Mesenchymal stem cell (in vitro differentiated cells and primary cell): Measurements from ENCODE around the gene KIF2A.

Experiments used
- DNase-seq: peaks from one replicate; pipeline ENCODE4 v3.0.0-alpha.2; 2013
- H2AFZ ChIP-seq: one replicate; pipeline ENCODE4 v1.6.1; 2013; ENCODE audit warnings: low read depth, mild to moderate bottlenecking, control low read depth, inconsistent platforms, low read length, moderate library complexity
- H2AK5ac ChIP-seq: 2 replicates; pipeline ENCODE4 v1.6.1; 2013; ENCODE audit warnings: low read length, moderate library complexity, mild to moderate bottlenecking, inconsistent platforms; ENCODE audit not compliant: severe bottlenecking
- H2BK120ac ChIP-seq: one replicate; pipeline ENCODE4 v1.6.1; 2013; ENCODE audit warnings: low read depth, mild to moderate bottlenecking, inconsistent platforms, low read length, moderate library complexity
- H2BK12ac ChIP-seq, 2 experiments: one replicate each; pipeline ENCODE4 v1.6.1; 2013; ENCODE audit warnings: inconsistent platforms in 2 of 2, low read length in 2 of 2, mild to moderate bottlenecking in 2 of 2, moderate library complexity in 2 of 2, control low read depth in 1 of 2
- H2BK15ac ChIP-seq: one replicate; pipeline ENCODE4 v1.6.1; 2013; ENCODE audit warnings: mild to moderate bottlenecking, low read depth, inconsistent platforms; ENCODE audit not compliant: poor library complexity, severe bottlenecking
- H2BK5ac ChIP-seq: 2 replicates; pipeline ENCODE4 v1.6.1; 2013; ENCODE audit warnings: low read depth, mild to moderate bottlenecking, low read length, control low read depth, inconsistent platforms; ENCODE audit not compliant: poor library complexity, severe bottlenecking
- H3K14ac ChIP-seq, 2 experiments: one replicate each; pipeline ENCODE4 v1.6.1; 2013; ENCODE audit warnings: inconsistent platforms in 2 of 2, low read length in 2 of 2, control low read depth in 1 of 2, mild to moderate bottlenecking in 1 of 2, moderate library complexity in 1 of 2
- H3K18ac ChIP-seq, 2 experiments: one replicate each; pipeline ENCODE4 v1.6.1; 2013; ENCODE audit warnings: inconsistent platforms in 2 of 2, low read length in 2 of 2, control low read depth in 1 of 2, low read depth in 1 of 2, mild to moderate bottlenecking in 1 of 2
- H3K23ac ChIP-seq, 2 experiments: one replicate each; pipeline ENCODE4 v1.6.1; 2013; ENCODE audit warnings: inconsistent platforms in 2 of 2, low read length in 2 of 2, mild to moderate bottlenecking in 2 of 2, moderate library complexity in 2 of 2, control low read depth in 1 of 2
- H3K27ac ChIP-seq: 2 replicates; pipeline ENCODE4 v1.5.1; 2013; ENCODE audit warnings: mild to moderate bottlenecking, moderate library complexity, low read length, control low read depth, inconsistent platforms; ENCODE audit not compliant: poor library complexity, severe bottlenecking
- H3K27me3 ChIP-seq, 2 experiments: 2 replicates each; pipeline versions ENCODE4 v1.6.1 to v1.7.0; 2013; ENCODE audit warnings: low read length in 2 of 2, mild to moderate bottlenecking in 2 of 2, moderate library complexity in 2 of 2, control low read depth in 1 of 2, inconsistent platforms in 1 of 2; ENCODE audit not compliant: control insufficient read depth in 1 of 2, insufficient read depth in 1 of 2
- H3K36me3 ChIP-seq, 2 experiments: 2 replicates each; pipeline versions ENCODE4 v1.6.1 to v1.7.0; 2013; ENCODE audit warnings: low read length in 2 of 2, control low read depth in 1 of 2, inconsistent platforms in 1 of 2, low read depth in 1 of 2, mild to moderate bottlenecking in 1 of 2; ENCODE audit not compliant: insufficient read depth in 2 of 2, control insufficient read depth in 1 of 2
- H3K4ac ChIP-seq, 2 experiments: one replicate each; pipeline ENCODE4 v1.6.1; 2013; ENCODE audit warnings: inconsistent platforms in 2 of 2, low read length in 2 of 2, mild to moderate bottlenecking in 2 of 2, moderate library complexity in 2 of 2, control low read depth in 1 of 2, low read depth in 1 of 2
- H3K4me1 ChIP-seq: 2 replicates; pipeline ENCODE4 v1.6.1; 2013; ENCODE audit warnings: low read depth, low read length, control low read depth; ENCODE audit not compliant: control insufficient read depth, insufficient read depth
- H3K4me2 ChIP-seq: 2 replicates; pipeline ENCODE4 v1.6.1; 2013; ENCODE audit warnings: low read length, mild to moderate bottlenecking, inconsistent platforms; ENCODE audit not compliant: poor library complexity, severe bottlenecking
- H3K4me3 ChIP-seq, 2 experiments: 2 replicates each; pipeline versions ENCODE4 v1.5.1 to v1.7.0; 2013; ENCODE audit warnings: low read length in 2 of 2, mild to moderate bottlenecking in 2 of 2, control low read depth in 1 of 2, low read depth in 1 of 2; ENCODE audit not compliant: insufficient read depth in 1 of 2
- H3K79me1 ChIP-seq: replicated peaks from 2 replicates; pipeline ENCODE4 v1.6.1; 2013; ENCODE audit warnings: mild to moderate bottlenecking, control low read depth, low read length, inconsistent platforms; ENCODE audit not compliant: poor library complexity, severe bottlenecking
- H3K9ac ChIP-seq: 2 replicates; pipeline ENCODE4 v1.7.0; 2013; ENCODE audit warnings: mild to moderate bottlenecking, low read length, moderate library complexity
- H3K9me3 ChIP-seq: 2 replicates; pipeline ENCODE4 v1.7.0; 2013; ENCODE audit warnings: mild to moderate bottlenecking, low read length; ENCODE audit not compliant: control insufficient read depth
- H4K8ac ChIP-seq: one replicate; pipeline ENCODE4 v1.6.1; 2013; ENCODE audit warnings: inconsistent platforms, mild to moderate bottlenecking, low read length, moderate library complexity
- H4K91ac ChIP-seq: one replicate; pipeline ENCODE4 v1.6.1; 2013; ENCODE audit warnings: mild to moderate bottlenecking, low read length, inconsistent platforms
- WGBS: methylation state at CpG from one replicate; pipeline ENCODE4 v1.1.7; 2013; ENCODE audit warnings: mixed read lengths; 5-methylcytosine and 5-hydroxymethylcytosine counted together

KIF2A gene

DNA sequence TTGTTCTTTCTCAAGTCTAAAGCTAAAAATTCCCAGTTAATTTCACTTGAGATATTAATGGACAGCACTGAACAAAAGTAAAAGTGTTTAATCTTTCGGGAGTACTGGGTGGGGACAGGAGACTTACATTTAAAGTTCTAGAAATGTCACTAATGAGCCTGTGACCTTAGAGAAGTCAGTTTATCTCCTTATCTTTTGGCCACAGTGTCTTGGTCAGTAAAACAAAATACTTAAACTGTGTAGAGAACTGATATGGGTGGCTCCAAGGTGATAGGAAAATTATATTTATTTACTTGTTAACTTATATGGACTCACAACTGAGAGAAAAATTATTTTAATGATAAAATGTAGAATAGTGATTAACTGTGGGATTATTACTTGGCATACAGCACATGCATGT, 115.4 kb downstream of the KIF2A start:
- Histone ChIP-seq H3K4me1 (no peaks in the 10 kb centered on the region), H3K4me3 (no peak overlapping the region), H4K91ac (no peak overlapping the region), H3K9ac (no peak overlapping the region), H3K4me2 (no peak overlapping the region), H2BK12ac (no peak overlapping the region), H3K27me3 (no peaks in the 10 kb centered on the region), H3K9me3 (no peaks in the 10 kb centered on the region), H3K18ac (no peak overlapping the region), H3K14ac (no peak overlapping the region), H3K79me1 (peaks cover 26% of the 10 kb centered on the region), H2BK5ac (no peak overlapping the region), H3K23ac (no peak overlapping the region), H2AK5ac (no peak overlapping the region), H4K8ac (no peak overlapping the region), H2BK15ac (no peak overlapping the region), H2AFZ (no peak overlapping the region), H3K36me3 (peaks cover 0 to 2% of the 10 kb centered on the region in 2 experiments), H3K27ac (no peak overlapping the region), H3K4ac (no peak overlapping the region), H2BK120ac (no peak overlapping the region)
- DNase-seq, result no peak
- 100% methylated on average over 1 of the region's 1 CpG for WGBS

DNA sequence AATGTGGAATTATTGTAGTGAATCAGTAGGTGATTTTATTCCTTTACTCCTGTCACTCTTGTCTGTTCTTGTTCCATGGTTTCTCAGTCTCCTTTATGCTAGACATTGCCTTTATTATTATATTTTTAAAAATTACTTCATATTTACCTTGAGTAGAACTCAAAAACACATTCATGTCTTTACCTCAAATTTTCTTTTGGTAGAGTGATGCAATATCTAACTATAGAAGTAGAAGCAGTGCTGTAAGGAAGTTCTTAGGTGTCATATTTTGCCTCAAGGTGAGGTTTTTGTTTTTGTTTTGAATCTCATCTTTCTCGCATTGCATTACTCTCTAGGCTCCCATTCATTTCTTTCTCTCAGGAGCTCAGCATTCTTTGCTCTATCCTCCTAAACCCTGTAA, 118.8 kb downstream of the KIF2A start:
- WGBS, result 100% methylated on average over 1 of the region's 1 CpG
- H2AFZ ChIP-seq, result no peak overlapping the region

DNA sequence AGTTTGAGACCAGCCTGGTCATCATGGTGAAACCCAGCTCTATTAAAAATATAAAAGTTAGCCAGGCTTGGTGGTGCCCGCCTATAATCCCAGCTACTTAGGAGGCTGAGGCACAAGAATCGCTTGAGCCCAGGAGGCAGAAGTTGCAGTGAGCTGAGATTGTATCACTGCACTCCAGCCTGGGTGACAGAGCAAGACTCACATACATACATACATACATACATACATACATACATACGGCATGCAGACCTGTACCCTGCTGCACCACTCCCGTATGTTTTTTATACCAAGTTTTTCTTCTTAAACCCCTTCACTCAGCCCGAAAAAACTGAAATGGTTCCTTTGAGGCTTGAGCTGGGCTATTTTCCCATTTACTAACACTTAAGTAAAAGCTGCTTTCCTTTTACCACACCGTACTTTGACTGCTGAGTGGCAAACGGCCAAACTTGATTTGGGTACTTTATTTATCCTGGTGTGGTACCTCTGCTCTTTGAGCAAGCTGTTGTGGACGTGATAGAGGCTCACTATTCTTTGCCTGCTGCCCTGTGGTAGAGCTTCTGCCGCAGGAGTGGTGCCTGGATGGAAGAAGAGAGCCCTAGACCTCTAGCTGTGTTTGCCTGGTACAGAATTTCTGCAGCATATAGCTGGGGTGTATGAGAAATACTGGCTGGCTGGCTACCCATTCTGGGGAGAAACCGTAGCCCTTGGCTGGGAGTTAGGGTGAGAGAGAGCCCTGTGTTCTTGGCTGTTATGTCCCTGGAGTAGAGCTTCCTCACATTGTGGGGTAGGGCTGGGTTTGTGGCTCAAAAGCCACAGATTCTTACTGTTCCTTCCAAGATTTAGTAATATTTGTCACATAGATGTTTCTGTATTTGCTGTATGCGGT, 126.0 kb downstream of the KIF2A start:
- peak overlapping the region; percentile 49 for H2BK120ac ChIP-seq
- no peak overlapping the region for H4K91ac ChIP-seq
- H3K9ac ChIP-seq, result peak overlapping the region; percentile 25
- no peak overlapping the region for H3K4ac ChIP-seq
- no peak overlapping the region for H2BK15ac ChIP-seq
- peaks cover 3% of the 10 kb centered on the region for H3K4me1 ChIP-seq
- H3K27ac ChIP-seq, result no peak overlapping the region
- 93% methylated on average over 10 of the region's 11 CpGs for WGBS
- peaks cover 0 to 2% of the 10 kb centered on the region in 2 experiments for H3K36me3 ChIP-seq
- H2AK5ac ChIP-seq, result no peak overlapping the region
- H4K8ac ChIP-seq, result no peak overlapping the region
- no peak overlapping the region for H2BK12ac ChIP-seq
- H3K79me1 ChIP-seq, result peaks cover 30% of the 10 kb centered on the region
- no peak overlapping the region for H3K14ac ChIP-seq
- no peak overlapping the region for H2BK5ac ChIP-seq
- no peak for DNase-seq
- H3K4me3 ChIP-seq, result peak overlapping the region in 1 of 2 experiments; percentile 10
- no peak overlapping the region for H3K23ac ChIP-seq
- H3K9me3 ChIP-seq, result no peaks in the 10 kb centered on the region
- no peak overlapping the region for H3K4me2 ChIP-seq
- no peaks in the 10 kb centered on the region for H3K27me3 ChIP-seq
- no peak overlapping the region for H2AFZ ChIP-seq
- H3K18ac ChIP-seq, result no peak overlapping the region

More for the DNA sequence above, 118.8 kb downstream of the KIF2A start:
- H4K8ac ChIP-seq, result no peak overlapping the region
- no peak overlapping the region for H3K4me3 ChIP-seq
- H3K4ac ChIP-seq, result no peak overlapping the region
- H3K79me1 ChIP-seq, result peaks cover 19% of the 10 kb centered on the region
- H4K91ac ChIP-seq, result no peak overlapping the region
- H3K27me3 ChIP-seq, result no peaks in the 10 kb centered on the region
- H3K36me3 ChIP-seq, result peaks cover 0 to 2% of the 10 kb centered on the region in 2 experiments
- H3K18ac ChIP-seq, result no peak overlapping the region
- no peak overlapping the region for H3K23ac ChIP-seq
- H3K4me2 ChIP-seq, result no peak overlapping the region
- DNase-seq, result no peak
- H2BK5ac ChIP-seq, result no peak overlapping the region
- no peak overlapping the region for H3K14ac ChIP-seq
- H3K27ac ChIP-seq, result no peak overlapping the region
- no peaks in the 10 kb centered on the region for H3K9me3 ChIP-seq
- no peak overlapping the region for H2AK5ac ChIP-seq
- H3K9ac ChIP-seq, result no peak overlapping the region
- peaks cover 2% of the 10 kb centered on the region for H3K4me1 ChIP-seq
- no peak overlapping the region for H2BK15ac ChIP-seq
- no peak overlapping the region for H2BK120ac ChIP-seq
- no peak overlapping the region for H2BK12ac ChIP-seq

GRCh38 chr5:62432621-62433064, 126.6 kb downstream of the KIF2A start:
- Histone ChIP-seq H3K18ac (no peak overlapping the region), H3K4ac (no peak overlapping the region), H4K8ac (no peak overlapping the region), H2BK5ac (no peak overlapping the region), H3K27me3 (no peaks in the 10 kb centered on the region), H3K9me3 (no peaks in the 10 kb centered on the region), H3K4me3 (peak overlapping the region in 1 of 2 experiments; percentile 10), H3K36me3 (no peaks in the 10 kb centered on the region), H3K9ac (peak overlapping the region; percentile 25), H2BK15ac (no peak overlapping the region), H2AK5ac (no peak overlapping the region), H3K4me1 (peaks cover 1% of the 10 kb centered on the region), H4K91ac (no peak overlapping the region), H3K4me2 (no peak overlapping the region), H3K14ac (no peak overlapping the region), H3K27ac (no peak overlapping the region), H3K23ac (no peak overlapping the region), H3K79me1 (peaks cover 23% of the 10 kb centered on the region), H2BK12ac (no peak overlapping the region), H2BK120ac (no peak overlapping the region), H2AFZ (no peak overlapping the region)
- WGBS, result 97% methylated on average over 3 of the region's 5 CpGs
- DNase-seq, result no peak
